IMR-90 (cell line): ENCODE data around the gene TMPRSS5. TPM values are rescaled to one million over a fixed set of nuclear protein-coding genes. Genes with fewer than 3 reads are reported as not detected.

Source experiments
- ATAC-seq: fragments of 200-7000 bp; cut with Tn5 transposase; 2 replicates; pipeline ENCODE4 v1.9.1; 2020; ENCODE audit warnings: low read depth, mild to moderate bottlenecking, moderate library complexity
- BruUV-seq: library from RNA; stranded (reverse); fragments of 400-500 nt; replicated peaks from 2 replicates; lab custom pipeline; 2021; lab: Mats Ljungman, UMichigan
- CTCF ChIA-PET: fragments of 300-600 bp; formaldehyde crosslinking; extraction: SDS; loops from one replicate; lab custom pipeline; 2021; ENCODE audit warnings: antibody characterized with exemption; lab: Yijun Ruan, JAX
- POLR2A ChIA-PET: fragments of 300-600 bp; sonication (Branson Sonifier 250); formaldehyde crosslinking; loops from one replicate; lab custom pipeline; 2022; ENCODE audit warnings: antibody characterized with exemption; ENCODE audit not compliant: unreplicated experiment; lab: Charles Lee
- DNase-seq: peaks from one replicate; pipeline ENCODE4 v3.0.0; 2013
- H2AFZ ChIP-seq: replicated peaks from 2 replicates; pipeline ENCODE3; 2013; ENCODE audit warnings: low read length, mild to moderate bottlenecking; ENCODE audit not compliant: poor library complexity
- H2AK5ac ChIP-seq: 2 replicates; pipeline ENCODE4 v1.6.1; 2013; ENCODE audit warnings: low read depth, low read length, inconsistent platforms
- H2AK9ac ChIP-seq: replicated peaks from 2 replicates; pipeline ENCODE3; 2013; ENCODE audit warnings: mild to moderate bottlenecking, low read depth, low read length, moderate library complexity; ENCODE audit not compliant: poor library complexity
- H2BK120ac ChIP-seq: 2 replicates; pipeline ENCODE4 v1.6.1; 2013; ENCODE audit warnings: low read depth, low read length, inconsistent platforms
- H2BK15ac ChIP-seq: 3 replicates; pipeline ENCODE4 v1.6.1; 2013; ENCODE audit warnings: low read depth, low read length, inconsistent platforms
- H2BK20ac ChIP-seq: 2 replicates; pipeline ENCODE4 v1.6.1; 2013; ENCODE audit warnings: low read depth, mild to moderate bottlenecking, inconsistent platforms, low read length, moderate library complexity
- H2BK5ac ChIP-seq: 2 replicates; pipeline ENCODE4 v1.6.1; 2013; ENCODE audit warnings: mild to moderate bottlenecking, low read depth, low read length, inconsistent platforms; ENCODE audit not compliant: poor library complexity, severe bottlenecking
- H3K14ac ChIP-seq: replicated peaks from 2 replicates; pipeline ENCODE4 v1.6.1; 2013; ENCODE audit warnings: low read depth, low read length, inconsistent platforms
- H3K18ac ChIP-seq: 2 replicates; pipeline ENCODE4 v1.6.1; 2013; ENCODE audit warnings: low read depth, low read length, control low read depth
- H3K23ac ChIP-seq: 2 replicates; pipeline ENCODE4 v1.6.1; 2013; ENCODE audit warnings: low read depth, low read length, inconsistent platforms
- H3K27ac ChIP-seq: 2 replicates; pipeline ENCODE4 v1.5.1; 2013; ENCODE audit warnings: mild to moderate bottlenecking, control low read depth, low read length; ENCODE audit not compliant: insufficient read depth
- H3K27me3 ChIP-seq: 2 replicates; pipeline ENCODE4 v1.6.1; 2013; ENCODE audit warnings: low read length; ENCODE audit not compliant: control insufficient read depth, insufficient read depth
- H3K36me3 ChIP-seq: 2 replicates; pipeline ENCODE4 v1.6.1; 2013; ENCODE audit warnings: low read length, mixed read lengths; ENCODE audit not compliant: control insufficient read depth, insufficient read depth
- H3K4ac ChIP-seq: 2 replicates; pipeline ENCODE4 v1.6.1; 2013; ENCODE audit warnings: low read depth, low read length, inconsistent platforms
- H3K4me1 ChIP-seq: 2 replicates; pipeline ENCODE4 v1.6.1; 2013; ENCODE audit warnings: low read length, mixed read lengths; ENCODE audit not compliant: control insufficient read depth, insufficient read depth
- H3K4me2 ChIP-seq: 2 replicates; pipeline ENCODE4 v1.6.1; 2013; ENCODE audit warnings: low read depth, mild to moderate bottlenecking, control low read depth, low read length, moderate library complexity
- H3K4me3 ChIP-seq: 2 replicates; pipeline ENCODE4 v1.5.1; 2013; ENCODE audit warnings: low read depth, mild to moderate bottlenecking, control low read depth, low read length, moderate library complexity; ENCODE audit not compliant: insufficient read depth
- H3K56ac ChIP-seq: 2 replicates; pipeline ENCODE4 v1.6.1; 2013; ENCODE audit warnings: low read length, inconsistent platforms; ENCODE audit not compliant: insufficient read depth; ENCODE audit errors: extremely low read depth
- H3K79me1 ChIP-seq, 2 experiments: 2 replicates each; pipeline ENCODE4 v1.6.1; 2013; ENCODE audit warnings: low read length in 2 of 2, inconsistent platforms in 1 of 2, low read depth in 1 of 2
- H3K9ac ChIP-seq: 2 replicates; pipeline ENCODE4 v1.6.1; 2013; ENCODE audit warnings: low read depth, low read length, control low read depth
- H3K9me1 ChIP-seq: 2 replicates; pipeline ENCODE4 v1.6.1; 2013; ENCODE audit warnings: low read length, inconsistent platforms; ENCODE audit not compliant: insufficient read depth
- H3K9me3 ChIP-seq: 2 replicates; pipeline ENCODE4 v1.6.1; 2013; ENCODE audit warnings: low read length; ENCODE audit not compliant: control insufficient read depth, insufficient read depth
- H4K20me1 ChIP-seq: 2 replicates; pipeline ENCODE4 v1.6.1; 2013; ENCODE audit warnings: low read length, inconsistent platforms; ENCODE audit not compliant: insufficient read depth
- H4K5ac ChIP-seq: 2 replicates; pipeline ENCODE4 v1.6.1; 2013; ENCODE audit warnings: mild to moderate bottlenecking, low read depth, low read length, control low read depth
- H4K8ac ChIP-seq, 2 experiments: 2 replicates each; pipeline ENCODE4 v1.6.1; 2013; ENCODE audit warnings: low read depth in 2 of 2, low read length in 2 of 2, control low read depth in 1 of 2, inconsistent platforms in 1 of 2
- H4K91ac ChIP-seq: 2 replicates; pipeline ENCODE4 v1.6.1; 2013; ENCODE audit warnings: low read depth, low read length, inconsistent platforms; ENCODE audit not compliant: insufficient read depth
- BHLHE40 ChIP-seq: fragments of 150-350 bp; IDR thresholded peaks from 2 replicates; pipeline ENCODE4 v1.6.1; 2016; ENCODE audit warnings: mild to moderate bottlenecking, low read depth, low read length
- CEBPB ChIP-seq: IDR thresholded peaks from 2 replicates; pipeline ENCODE4 v1.6.1; 2012; ENCODE audit warnings: low read depth, low read length, improper control_type of control experiment
- CHD1 ChIP-seq: IDR thresholded peaks from 2 replicates; pipeline ENCODE4 v1.6.1; 2012; ENCODE audit warnings: low read depth, low read length, improper control_type of control experiment
- FOS ChIP-seq: fragments of 150-350 bp; IDR thresholded peaks from 2 replicates; pipeline ENCODE4 v1.6.1; 2016; ENCODE audit warnings: low read depth, low read length
- MAFK ChIP-seq: IDR thresholded peaks from 2 replicates; pipeline ENCODE4 v1.6.1; 2012; ENCODE audit warnings: low read depth, low read length, improper control_type of control experiment
- MAZ ChIP-seq: IDR thresholded peaks from 2 replicates; pipeline ENCODE4 v1.6.1; 2012; ENCODE audit warnings: low read depth, mild to moderate bottlenecking, low read length, improper control_type of control experiment, moderate library complexity, borderline replicate concordance
- MXI1 ChIP-seq: IDR thresholded peaks from 2 replicates; pipeline ENCODE4 v1.6.1; 2012; ENCODE audit warnings: low read depth, mild to moderate bottlenecking, low read length, moderate library complexity, borderline replicate concordance
- NFE2L2 ChIP-seq: fragments of 150-350 bp; IDR thresholded peaks from 2 replicates; pipeline ENCODE4 v1.6.1; 2016; ENCODE audit warnings: low read depth, mild to moderate bottlenecking, low read length
- POLR2A ChIP-seq: IDR thresholded peaks from 2 replicates; pipeline ENCODE4 v1.6.1; 2012; ENCODE audit warnings: mild to moderate bottlenecking, low read depth, low read length
- RAD21 ChIP-seq: IDR thresholded peaks from 2 replicates; pipeline ENCODE4 v1.6.1; 2012; ENCODE audit warnings: low read length, improper control_type of control experiment
- RCOR1 ChIP-seq: IDR thresholded peaks from 2 replicates; pipeline ENCODE4 v1.6.1; 2012; ENCODE audit warnings: mild to moderate bottlenecking, low read length, improper control_type of control experiment; ENCODE audit not compliant: insufficient replicate concordance
- RFX5 ChIP-seq: IDR thresholded peaks from 2 replicates; pipeline ENCODE4 v1.8.0; 2012; ENCODE audit warnings: low read depth, mild to moderate bottlenecking, low read length, moderate library complexity
- SMC3 ChIP-seq: fragments of 150-350 bp; IDR thresholded peaks from 2 replicates; pipeline ENCODE4 v1.6.1; 2016; ENCODE audit warnings: low read depth, mild to moderate bottlenecking, antibody characterized with exemption, low read length, moderate library complexity
- WGBS, 2 experiments: methylation state at CpG; one replicate each; pipeline versions ENCODE4 v1.1.5 to v1.1.7; 2013; ENCODE audit warnings: missing lambda C conversion rate in 2 of 2; ENCODE audit not compliant: insufficient read length in 1 of 2; ENCODE audit errors: extremely low coverage in 2 of 2; 5-methylcytosine and 5-hydroxymethylcytosine counted together
- dilution Hi-C: fragments of 300-500 bp; cut with HindIII; formaldehyde crosslinking; loops from one replicate; pipeline ENCODE4 v1.14.3; 2018; ENCODE audit warnings: low sequenced_read_pairs; ENCODE audit not compliant: unreplicated experiment
- in situ Hi-C: fragments of 300-500 bp; cut with MboI; formaldehyde crosslinking; loops from 3 replicates; pipeline ENCODE4 v1.14.3; 2019; ENCODE audit warnings: low sequenced_read_pairs, inconsistent platforms, mixed read lengths
- intact Hi-C: fragments of 100-400 bp; cut with micrococcal nuclease; formaldehyde crosslinking; loops from 2 replicates; pipeline ENCODE4 v1.10.0; 2022
- polyA plus RNA-seq, 3 experiments: library from polyadenylated mRNA; depleted of rRNA; stranded (reverse); fragments of >200 nt; gene quantifications; 2 replicates each; pipeline ENCODE4 v1.2.3, GENCODE V29; 2012; ENCODE audit warnings: low replicate concordance in 1 of 3
- total RNA-seq: library from RNA; depleted of rRNA; stranded (reverse); fragments of >200 nt; gene quantifications from 2 replicates; pipeline ENCODE4 v1.2.3, GENCODE V29; 2012
- TF ChIP-seq, protein P1 (sequence below): fragments of 150-350 bp; IDR thresholded peaks from 2 replicates; pipeline ENCODE4 v1.6.1; 2016; ENCODE audit warnings: low read depth, mild to moderate bottlenecking, low read length, moderate library complexity, borderline replicate concordance
- TF ChIP-seq, protein P2 (sequence below): fragments of 150-350 bp; IDR thresholded peaks from 2 replicates; pipeline ENCODE4 v1.6.1; 2017; ENCODE audit warnings: mild to moderate bottlenecking, antibody characterized with exemption, low read length, low read depth
- TF ChIP-seq, protein P3 (sequence below): conservative IDR thresholded peaks from 2 replicates; pipeline ENCODE4 v1.5.1; 2012; ENCODE audit warnings: mild to moderate bottlenecking, low read depth, low read length, improper control_type of control experiment

The TMPRSS5 gene
- total and polyA plus RNA-seq, 2 of the 4 experiments (the other 2 are of a cell fraction) = under 0.01 to 0.24 TPM

DNA sequence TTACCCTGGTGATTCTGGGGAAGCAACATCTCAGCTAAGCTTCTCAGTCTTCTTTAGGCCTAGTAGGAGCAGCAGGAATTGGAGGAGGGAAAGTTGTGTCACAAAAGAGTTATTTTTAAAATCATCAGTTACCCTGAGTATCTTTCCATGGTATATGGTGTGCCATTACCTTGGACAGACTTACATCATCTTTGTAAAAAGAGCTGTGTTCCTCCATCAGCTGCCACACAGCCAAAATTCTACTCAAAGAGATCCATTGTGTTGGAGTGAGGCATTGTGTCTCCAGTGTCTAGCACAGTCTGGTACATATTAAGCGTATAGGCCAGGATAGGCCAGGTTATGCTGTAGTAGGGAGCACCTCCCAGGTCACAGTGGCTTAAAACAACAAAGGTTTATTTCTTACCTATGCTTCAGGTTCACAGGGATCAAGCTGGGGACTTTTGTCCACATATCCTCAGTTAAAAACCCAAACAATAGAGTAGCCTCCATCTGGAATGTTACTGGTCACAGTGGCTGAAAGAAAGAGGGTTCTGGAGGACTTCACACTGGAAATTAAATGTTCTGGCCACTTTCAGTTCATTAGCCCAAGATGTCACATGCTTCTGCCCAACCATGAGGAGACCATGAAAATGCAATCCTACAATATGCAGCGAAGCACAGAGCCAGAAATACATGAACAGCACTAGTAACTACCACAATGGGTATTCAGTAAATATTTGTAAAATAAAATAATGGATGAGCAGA is 9.9 kb upstream of the TMPRSS5 start:
- no peak for ATAC-seq

More for the DNA sequence above, 9.9 kb upstream of the TMPRSS5 start:
- ChIA-PET POLR2A (no interaction called here), CTCF (interaction anchor here (1.1 kb wide), 1 partner anchor 10 kb away, joined by 5 read pairs; no protein-coding TSS in a partner anchor)
- Histone ChIP-seq H2BK5ac (no peak overlapping the region), H3K4me2 (no peak overlapping the region), H2BK15ac (no peak overlapping the region), H3K56ac (no peak overlapping the region), H3K79me1 (no peaks in the 10 kb centered on the region), H3K27ac (no peak overlapping the region), H3K4me1 (no peaks in the 10 kb centered on the region), H3K27me3 (no peaks in the 10 kb centered on the region), H2AK5ac (no peak overlapping the region), H4K5ac (no peak overlapping the region), H3K9me1 (no peaks in the 10 kb centered on the region), H3K4ac (no peak overlapping the region), H2BK20ac (no peak overlapping the region), H4K91ac (no peak overlapping the region), H3K18ac (no peak overlapping the region), H3K4me3 (no peak overlapping the region), H3K23ac (no peak overlapping the region), H2BK120ac (no peak overlapping the region), H2AK9ac (no peak overlapping the region), H4K20me1 (no peaks in the 10 kb centered on the region), H3K9ac (no peak overlapping the region), H4K8ac (no peak overlapping the region), H2AFZ (no peak overlapping the region), H3K36me3 (no peaks in the 10 kb centered on the region), H3K9me3 (no peaks in the 10 kb centered on the region), H3K14ac (no peak overlapping the region)
- no peak for DNase-seq
- in situ Hi-C loops (no loop called here), dilution Hi-C loops (no loop called here), intact Hi-C loops (no loop called here)
- BruUV-seq = no TSS peak
- WGBS, 2 experiments = no CpG with 5 or more reads among the region's 2 CpGs
- TF ChIP-seq MXI1 = no peak
- TF ChIP-seq, protein P1, sequence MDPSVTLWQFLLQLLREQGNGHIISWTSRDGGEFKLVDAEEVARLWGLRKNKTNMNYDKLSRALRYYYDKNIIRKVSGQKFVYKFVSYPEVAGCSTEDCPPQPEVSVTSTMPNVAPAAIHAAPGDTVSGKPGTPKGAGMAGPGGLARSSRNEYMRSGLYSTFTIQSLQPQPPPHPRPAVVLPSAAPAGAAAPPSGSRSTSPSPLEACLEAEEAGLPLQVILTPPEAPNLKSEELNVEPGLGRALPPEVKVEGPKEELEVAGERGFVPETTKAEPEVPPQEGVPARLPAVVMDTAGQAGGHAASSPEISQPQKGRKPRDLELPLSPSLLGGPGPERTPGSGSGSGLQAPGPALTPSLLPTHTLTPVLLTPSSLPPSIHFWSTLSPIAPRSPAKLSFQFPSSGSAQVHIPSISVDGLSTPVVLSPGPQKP = no peak
- TF ChIP-seq, protein P2, sequence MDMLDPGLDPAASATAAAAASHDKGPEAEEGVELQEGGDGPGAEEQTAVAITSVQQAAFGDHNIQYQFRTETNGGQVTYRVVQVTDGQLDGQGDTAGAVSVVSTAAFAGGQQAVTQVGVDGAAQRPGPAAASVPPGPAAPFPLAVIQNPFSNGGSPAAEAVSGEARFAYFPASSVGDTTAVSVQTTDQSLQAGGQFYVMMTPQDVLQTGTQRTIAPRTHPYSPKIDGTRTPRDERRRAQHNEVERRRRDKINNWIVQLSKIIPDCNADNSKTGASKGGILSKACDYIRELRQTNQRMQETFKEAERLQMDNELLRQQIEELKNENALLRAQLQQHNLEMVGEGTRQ = no peak
- no peak for TF ChIP-seq CEBPB
- no peak for TF ChIP-seq RFX5
- no peak for TF ChIP-seq MAFK
- no peak for TF ChIP-seq BHLHE40
- TF ChIP-seq MAZ = no peak
- TF ChIP-seq CHD1 = no peak
- TF ChIP-seq RCOR1 = no peak
- TF ChIP-seq SMC3 = no peak
- no peak for TF ChIP-seq RAD21
- TF ChIP-seq, protein P3, sequence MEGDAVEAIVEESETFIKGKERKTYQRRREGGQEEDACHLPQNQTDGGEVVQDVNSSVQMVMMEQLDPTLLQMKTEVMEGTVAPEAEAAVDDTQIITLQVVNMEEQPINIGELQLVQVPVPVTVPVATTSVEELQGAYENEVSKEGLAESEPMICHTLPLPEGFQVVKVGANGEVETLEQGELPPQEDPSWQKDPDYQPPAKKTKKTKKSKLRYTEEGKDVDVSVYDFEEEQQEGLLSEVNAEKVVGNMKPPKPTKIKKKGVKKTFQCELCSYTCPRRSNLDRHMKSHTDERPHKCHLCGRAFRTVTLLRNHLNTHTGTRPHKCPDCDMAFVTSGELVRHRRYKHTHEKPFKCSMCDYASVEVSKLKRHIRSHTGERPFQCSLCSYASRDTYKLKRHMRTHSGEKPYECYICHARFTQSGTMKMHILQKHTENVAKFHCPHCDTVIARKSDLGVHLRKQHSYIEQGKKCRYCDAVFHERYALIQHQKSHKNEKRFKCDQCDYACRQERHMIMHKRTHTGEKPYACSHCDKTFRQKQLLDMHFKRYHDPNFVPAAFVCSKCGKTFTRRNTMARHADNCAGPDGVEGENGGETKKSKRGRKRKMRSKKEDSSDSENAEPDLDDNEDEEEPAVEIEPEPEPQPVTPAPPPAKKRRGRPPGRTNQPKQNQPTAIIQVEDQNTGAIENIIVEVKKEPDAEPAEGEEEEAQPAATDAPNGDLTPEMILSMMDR = no peak
- no peak for TF ChIP-seq POLR2A
- no peak for TF ChIP-seq NFE2L2
- no peak for TF ChIP-seq FOS
